Panc1 (cell line): ENCODE data around the gene SEC14L2. TPM values are rescaled to one million over a fixed set of nuclear protein-coding genes. Genes with fewer than 3 reads are reported as not detected.

Experiments
- ATAC-seq: fragments of 200-7000 bp; cut with Tn5 transposase; 2 replicates; pipeline ENCODE4 v1.9.1; 2020; ENCODE audit warnings: mild to moderate bottlenecking, moderate library complexity
- BruUV-seq: library from RNA; stranded (reverse); fragments of 400-500 nt; replicated peaks from 2 replicates; lab custom pipeline; 2021; lab: Mats Ljungman, UMichigan
- CTCF ChIA-PET: fragments of 300-600 bp; sonication (Branson Sonifier 250); formaldehyde crosslinking; loops from one replicate; lab custom pipeline; 2022; ENCODE audit warnings: antibody characterized with exemption; lab: Charles Lee
- POLR2A ChIA-PET: fragments of 300-600 bp; sonication (Branson Sonifier 250); formaldehyde crosslinking; loops from one replicate; lab custom pipeline; 2022; ENCODE audit warnings: antibody characterized with exemption; lab: Charles Lee
- DNase-seq: peaks from one replicate; pipeline ENCODE4 v3.0.0-alpha.2; 2010; ENCODE audit warnings: low read depth, low spot score
- H3K27ac ChIP-seq: 2 replicates; pipeline ENCODE4 v1.5.1; 2011; ENCODE audit warnings: mild to moderate bottlenecking, low read length, inconsistent platforms
- H3K27me3 ChIP-seq: fragments of 200-500 bp; sonication (Bioruptor generic); 2 replicates; pipeline ENCODE4 v1.6.0; 2014; ENCODE audit warnings: low read length, inconsistent platforms; ENCODE audit not compliant: control insufficient read depth, insufficient read depth
- H3K36me3 ChIP-seq: fragments of 200-500 bp; sonication (Bioruptor generic); 2 replicates; pipeline ENCODE4 v1.5.1; 2014; ENCODE audit warnings: inconsistent platforms, mild to moderate bottlenecking, low read length, moderate library complexity; ENCODE audit not compliant: control insufficient read depth, insufficient read depth
- H3K4me1 ChIP-seq: 2 replicates; pipeline ENCODE4 v1.5.1; 2011; ENCODE audit warnings: inconsistent platforms, mild to moderate bottlenecking, low read length, moderate library complexity; ENCODE audit not compliant: control insufficient read depth, insufficient read depth
- H3K4me3 ChIP-seq, 2 experiments: 2 replicates each; pipeline ENCODE4 v1.5.1; 2011 to 2012; ENCODE audit warnings: low read depth in 2 of 2, low read length in 2 of 2, mild to moderate bottlenecking in 2 of 2, inconsistent platforms in 1 of 2, moderate library complexity in 1 of 2
- H3K9me3 ChIP-seq: fragments of 200-500 bp; sonication (Bioruptor generic); 2 replicates; pipeline ENCODE4 v1.5.1; 2014; ENCODE audit warnings: low read depth, mild to moderate bottlenecking, inconsistent platforms, low read length, moderate library complexity; ENCODE audit not compliant: control insufficient read depth, insufficient read depth
- POLR2AphosphoS5 ChIP-seq: IDR thresholded peaks from 2 replicates; pipeline ENCODE4 v1.6.1; 2012; ENCODE audit warnings: mild to moderate bottlenecking, low read depth, low read length, moderate library complexity
- SIN3A ChIP-seq: IDR thresholded peaks from 2 replicates; pipeline ENCODE4 v1.6.1; 2012; ENCODE audit warnings: low read depth, mild to moderate bottlenecking, low read length, moderate library complexity, borderline replicate concordance; ENCODE audit not compliant: insufficient read depth
- TCF7L2 ChIP-seq: IDR thresholded peaks from 2 replicates; pipeline ENCODE4 v1.6.1; 2011; ENCODE audit warnings: mild to moderate bottlenecking, low read depth, low read length, inconsistent platforms
- in situ Hi-C: cut with HindIII; loops from 2 replicates; pipeline ENCODE4 v1.10.0; 2016; ENCODE audit warnings: low sequenced_read_pairs, low pct_unique_long_range_greater_than_20kb
- intact Hi-C: fragments of 100-400 bp; cut with micrococcal nuclease; formaldehyde crosslinking; loops from one replicate; pipeline ENCODE4 v1.10.0; 2022; ENCODE audit not compliant: unreplicated experiment
- total RNA-seq: library from RNA; stranded (reverse); gene quantifications from one replicate; pipeline ENCODE4 v1.2.1, GENCODE V29; 2021; ENCODE audit not compliant: unreplicated experiment
- TF ChIP-seq, protein P1 (sequence below), 2 experiments: IDR thresholded peaks; 2 replicates each; pipeline ENCODE4 v1.6.1; 2011 to 2012; ENCODE audit warnings: low read depth in 2 of 2, control low read depth in 1 of 2, low read length in 1 of 2, mild to moderate bottlenecking in 1 of 2, moderate library complexity in 1 of 2; ENCODE audit not compliant: insufficient read depth in 1 of 2
- TF ChIP-seq, protein P2 (sequence below): fragments of 450-650 bp; IDR thresholded peaks from 2 replicates; pipeline ENCODE4 v1.5.1; 2017; ENCODE audit warnings: mild to moderate bottlenecking

SEC14L2 gene
- total RNA-seq, 1 experiment from 2014 or later = 10.7 TPM

- Histone ChIP-seq H3K27me3 (no peaks in the 10 kb centered on the region), H3K27ac (no peak overlapping the region), H3K36me3 (peaks cover 5% of the 10 kb centered on the region; the same call in 1 of the 2 replicates), H3K9me3 (no peaks in the 10 kb centered on the region), H3K4me1 (peaks cover 7% of the 10 kb centered on the region; the same call in 1 of the 2 replicates), H3K4me3 (peak overlapping the region; percentile 87 to 95)
- ChIA-PET POLR2A (no interaction called here), CTCF (no interaction called here)
- intact Hi-C loops = no loop called here
- no peak for DNase-seq
- ATAC-seq = no peak
- TF ChIP-seq SIN3A = no peak
- TF ChIP-seq TCF7L2 = no peak
- TF ChIP-seq POLR2AphosphoS5 = no peak
- TF ChIP-seq, protein P1, sequence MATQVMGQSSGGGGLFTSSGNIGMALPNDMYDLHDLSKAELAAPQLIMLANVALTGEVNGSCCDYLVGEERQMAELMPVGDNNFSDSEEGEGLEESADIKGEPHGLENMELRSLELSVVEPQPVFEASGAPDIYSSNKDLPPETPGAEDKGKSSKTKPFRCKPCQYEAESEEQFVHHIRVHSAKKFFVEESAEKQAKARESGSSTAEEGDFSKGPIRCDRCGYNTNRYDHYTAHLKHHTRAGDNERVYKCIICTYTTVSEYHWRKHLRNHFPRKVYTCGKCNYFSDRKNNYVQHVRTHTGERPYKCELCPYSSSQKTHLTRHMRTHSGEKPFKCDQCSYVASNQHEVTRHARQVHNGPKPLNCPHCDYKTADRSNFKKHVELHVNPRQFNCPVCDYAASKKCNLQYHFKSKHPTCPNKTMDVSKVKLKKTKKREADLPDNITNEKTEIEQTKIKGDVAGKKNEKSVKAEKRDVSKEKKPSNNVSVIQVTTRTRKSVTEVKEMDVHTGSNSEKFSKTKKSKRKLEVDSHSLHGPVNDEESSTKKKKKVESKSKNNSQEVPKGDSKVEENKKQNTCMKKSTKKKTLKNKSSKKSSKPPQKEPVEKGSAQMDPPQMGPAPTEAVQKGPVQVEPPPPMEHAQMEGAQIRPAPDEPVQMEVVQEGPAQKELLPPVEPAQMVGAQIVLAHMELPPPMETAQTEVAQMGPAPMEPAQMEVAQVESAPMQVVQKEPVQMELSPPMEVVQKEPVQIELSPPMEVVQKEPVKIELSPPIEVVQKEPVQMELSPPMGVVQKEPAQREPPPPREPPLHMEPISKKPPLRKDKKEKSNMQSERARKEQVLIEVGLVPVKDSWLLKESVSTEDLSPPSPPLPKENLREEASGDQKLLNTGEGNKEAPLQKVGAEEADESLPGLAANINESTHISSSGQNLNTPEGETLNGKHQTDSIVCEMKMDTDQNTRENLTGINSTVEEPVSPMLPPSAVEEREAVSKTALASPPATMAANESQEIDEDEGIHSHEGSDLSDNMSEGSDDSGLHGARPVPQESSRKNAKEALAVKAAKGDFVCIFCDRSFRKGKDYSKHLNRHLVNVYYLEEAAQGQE (IDR thresholded peaks at IDR 0.05; ENCODE audit: insufficient read depth in 1 of 2, low read depth in 2 of 2, low read length in 1 of 2) = no peak
- TF ChIP-seq, protein P2, sequence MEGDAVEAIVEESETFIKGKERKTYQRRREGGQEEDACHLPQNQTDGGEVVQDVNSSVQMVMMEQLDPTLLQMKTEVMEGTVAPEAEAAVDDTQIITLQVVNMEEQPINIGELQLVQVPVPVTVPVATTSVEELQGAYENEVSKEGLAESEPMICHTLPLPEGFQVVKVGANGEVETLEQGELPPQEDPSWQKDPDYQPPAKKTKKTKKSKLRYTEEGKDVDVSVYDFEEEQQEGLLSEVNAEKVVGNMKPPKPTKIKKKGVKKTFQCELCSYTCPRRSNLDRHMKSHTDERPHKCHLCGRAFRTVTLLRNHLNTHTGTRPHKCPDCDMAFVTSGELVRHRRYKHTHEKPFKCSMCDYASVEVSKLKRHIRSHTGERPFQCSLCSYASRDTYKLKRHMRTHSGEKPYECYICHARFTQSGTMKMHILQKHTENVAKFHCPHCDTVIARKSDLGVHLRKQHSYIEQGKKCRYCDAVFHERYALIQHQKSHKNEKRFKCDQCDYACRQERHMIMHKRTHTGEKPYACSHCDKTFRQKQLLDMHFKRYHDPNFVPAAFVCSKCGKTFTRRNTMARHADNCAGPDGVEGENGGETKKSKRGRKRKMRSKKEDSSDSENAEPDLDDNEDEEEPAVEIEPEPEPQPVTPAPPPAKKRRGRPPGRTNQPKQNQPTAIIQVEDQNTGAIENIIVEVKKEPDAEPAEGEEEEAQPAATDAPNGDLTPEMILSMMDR = no peak
- in situ Hi-C loops = no loop called here
- no TSS peak for BruUV-seq
Measured at GRCh38 chr22:30357650-30358215, 39.1 kb upstream of the SEC14L2 start.

DNA sequence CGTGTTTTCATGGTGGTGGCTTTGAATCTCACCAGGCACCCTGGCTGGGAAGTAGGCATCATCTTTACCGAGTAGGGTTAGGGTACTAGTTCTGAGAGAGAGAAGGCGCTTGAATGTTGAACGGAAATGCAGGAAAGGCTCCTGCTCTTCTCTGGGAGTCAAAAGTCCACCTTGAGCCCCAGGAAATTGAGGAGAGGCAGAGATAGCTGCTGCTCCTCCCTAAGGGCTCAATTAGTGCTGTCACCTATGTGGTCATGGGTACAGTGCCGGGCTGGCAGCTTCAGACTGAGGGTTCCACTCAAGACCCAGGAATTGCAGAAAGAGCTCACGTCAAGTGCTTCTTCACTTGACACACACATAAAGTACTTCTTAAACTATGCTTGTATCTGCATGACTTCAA lies 38.3 kb upstream of the SEC14L2 start:
- no peaks in the 10 kb centered on the region for H3K9me3 ChIP-seq
- ChIA-PET POLR2A (interaction anchor here (0.6 to 1.1 kb wide), 2 partner anchors 9 to 64 kb away, joined by 3 read pairs; no protein-coding TSS in a partner anchor), CTCF (no interaction called here)
- TF ChIP-seq POLR2AphosphoS5 (no peak), SIN3A (no peak), TCF7L2 (no peak)
- TF ChIP-seq, protein P2 = no peak
- TF ChIP-seq, protein P1 (IDR thresholded peaks at IDR 0.05; ENCODE audit: insufficient read depth in 1 of 2, low read depth in 2 of 2, low read length in 1 of 2) = no peak
- H3K4me3 ChIP-seq = no peak overlapping the region
- no peaks in the 10 kb centered on the region for H3K27me3 ChIP-seq
- BruUV-seq = no TSS peak
- H3K27ac ChIP-seq = no peak overlapping the region
- no peak for ATAC-seq
- DNase-seq = no peak
- H3K36me3 ChIP-seq = peaks cover 5% of the 10 kb centered on the region; the same call in 1 of the 2 replicates
- intact Hi-C loops (no loop called here), in situ Hi-C loops (no loop called here)
- H3K4me1 ChIP-seq = peaks cover 7% of the 10 kb centered on the region; the same call in 1 of the 2 replicates
